CD4-positive, alpha-beta T cell treated with Interferon alpha-2 for 1 hour (primary cell): ENCODE data around the gene FAM161A.

Experiments
- DNase-seq, 2 donors: peaks; one replicate each; pipeline ENCODE4 v3.0.0-alpha.2; 2020 to 2022

The FAM161A gene

GRCh38 chr2:61775956-61776570 is 77.8 kb downstream of the FAM161A start:
- no peak for DNase-seq
